Astrocyte (in vitro differentiated cells and primary cell): ENCODE results near the gene MBTPS2.

Experiments
- CTCF ChIP-seq: IDR thresholded peaks from 2 replicates; pipeline ENCODE4 v1.5.1; 2011; ENCODE audit warnings: low read depth, mild to moderate bottlenecking, inconsistent platforms, low read length, moderate library complexity; ENCODE audit not compliant: insufficient read depth
- EZH2 ChIP-seq: IDR thresholded peaks from 2 replicates; pipeline ENCODE4 v1.6.1; 2012; ENCODE audit warnings: mild to moderate bottlenecking, low read length, inconsistent platforms; ENCODE audit not compliant: insufficient read depth

- TF ChIP-seq CTCF (no peak), EZH2 (no peak)
These were observed 65.9 kb downstream of the MBTPS2 start for GRCh38 chrX:21905313-21905712.
